Measurements from ENCODE around the gene SLC25A30.
"Not testable (repeated sequence)": the region's sequence is repeated elsewhere in the genome, so short reads cannot be mapped to it uniquely, and the experiment has no call there.

SLC25A30 gene

DNA sequence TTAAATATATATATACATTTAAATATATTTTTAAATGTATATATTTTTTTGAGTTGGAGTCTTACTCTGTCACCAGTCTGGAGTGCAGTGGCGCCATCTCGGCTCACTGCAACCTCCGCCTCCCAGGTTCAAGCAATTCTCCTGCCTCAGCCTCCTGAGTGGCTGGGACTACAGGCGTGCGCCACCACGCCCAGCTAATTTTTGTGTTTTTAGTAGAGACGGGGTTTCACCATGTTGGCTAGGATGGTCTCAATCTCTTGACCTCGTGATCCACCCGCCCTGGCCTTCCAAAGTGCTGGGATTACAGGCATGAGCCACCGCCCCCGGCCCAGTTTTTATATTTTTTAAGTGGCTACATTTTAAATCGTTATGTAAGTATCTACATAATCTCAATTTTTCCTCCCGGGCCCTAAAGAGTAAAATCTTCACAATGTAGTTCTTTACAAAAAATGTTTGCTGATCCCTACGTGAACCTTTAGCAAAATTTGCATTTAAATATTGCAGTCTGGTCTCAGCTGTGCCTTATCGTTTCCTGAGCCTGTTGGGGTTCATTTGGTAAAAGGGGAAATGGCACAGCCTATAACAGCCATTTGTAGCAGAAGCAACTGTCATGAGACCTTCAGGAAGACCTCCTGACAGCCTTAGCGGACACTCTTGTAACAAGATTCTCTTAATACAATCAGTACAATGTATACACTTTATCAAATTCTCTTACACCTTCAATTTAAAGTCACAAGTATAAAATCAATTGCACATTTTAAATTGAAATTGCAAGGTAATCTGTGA is 8.1 kb upstream of the SLC25A30 start:
- not testable (repeated sequence) for DNase-seq

DNA sequence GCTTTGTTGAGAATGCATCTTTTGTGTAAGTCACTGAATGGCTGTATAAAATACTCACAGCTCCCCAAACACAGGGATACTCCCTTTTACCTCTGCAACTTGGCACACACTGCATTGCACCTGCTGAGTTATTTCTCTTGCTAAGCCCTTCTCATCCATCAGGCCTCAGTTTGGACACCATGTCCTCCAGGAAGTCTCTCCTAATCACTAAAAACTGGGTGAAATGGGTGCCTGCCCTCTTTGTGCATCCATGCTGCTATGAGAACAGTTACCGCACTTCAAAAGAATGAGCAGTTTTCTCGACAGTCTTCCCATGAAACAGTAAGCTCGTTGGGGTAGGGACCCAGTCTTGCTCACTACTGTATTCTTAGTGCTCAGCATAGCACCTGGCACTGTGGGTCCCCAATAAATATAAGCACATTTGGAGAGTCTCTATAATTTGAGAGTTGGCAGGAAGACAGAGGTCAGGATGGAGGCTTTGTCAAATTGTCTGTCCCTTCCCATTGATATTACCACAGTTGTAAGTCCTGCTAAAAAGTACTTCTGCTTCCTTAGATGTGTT is 4.6 kb upstream of the SLC25A30 start:
- DNase-seq, result no peak

DNA sequence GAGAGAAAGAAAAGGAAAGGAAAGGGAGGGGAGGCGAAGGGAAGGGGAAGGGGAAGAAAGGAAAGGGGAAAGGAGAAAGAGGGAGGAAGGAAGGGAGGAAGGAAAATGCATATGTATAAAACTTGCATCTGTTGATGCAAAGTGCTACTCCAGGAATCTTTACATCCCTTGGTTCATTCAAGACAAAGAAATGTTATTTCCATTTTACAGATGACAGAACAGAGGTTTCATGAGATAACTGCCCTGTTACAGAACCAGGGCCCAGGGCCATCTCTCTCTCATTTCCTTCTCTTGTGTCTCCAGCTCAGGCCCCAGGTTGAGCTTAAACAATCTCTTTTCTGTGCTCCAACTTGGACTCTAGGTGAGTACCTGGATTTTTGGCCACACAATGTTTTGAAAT is 1.8 kb upstream of the SLC25A30 start:
- DNase-seq, result no peak

DNA sequence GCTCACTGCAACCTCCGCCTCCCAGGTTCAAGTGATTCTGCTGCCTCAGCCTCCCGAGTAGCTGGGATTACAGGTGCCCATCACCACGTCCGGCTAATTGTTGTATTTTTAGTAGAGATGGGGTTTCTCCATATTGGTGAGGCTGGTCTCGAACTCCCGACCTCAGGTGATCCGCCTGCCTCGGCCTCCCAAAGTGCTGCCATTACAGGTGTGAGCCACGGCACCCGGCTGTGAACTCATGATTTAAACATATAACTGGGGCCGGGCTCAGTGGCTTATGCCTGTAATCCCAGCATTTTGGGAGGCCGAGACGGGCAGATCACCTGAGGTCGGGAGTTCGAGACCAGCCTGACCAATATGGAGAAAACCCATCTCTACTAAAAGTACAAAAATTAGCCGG is 1.2 kb upstream of the SLC25A30 start:
- not testable (repeated sequence) for DNase-seq

DNA sequence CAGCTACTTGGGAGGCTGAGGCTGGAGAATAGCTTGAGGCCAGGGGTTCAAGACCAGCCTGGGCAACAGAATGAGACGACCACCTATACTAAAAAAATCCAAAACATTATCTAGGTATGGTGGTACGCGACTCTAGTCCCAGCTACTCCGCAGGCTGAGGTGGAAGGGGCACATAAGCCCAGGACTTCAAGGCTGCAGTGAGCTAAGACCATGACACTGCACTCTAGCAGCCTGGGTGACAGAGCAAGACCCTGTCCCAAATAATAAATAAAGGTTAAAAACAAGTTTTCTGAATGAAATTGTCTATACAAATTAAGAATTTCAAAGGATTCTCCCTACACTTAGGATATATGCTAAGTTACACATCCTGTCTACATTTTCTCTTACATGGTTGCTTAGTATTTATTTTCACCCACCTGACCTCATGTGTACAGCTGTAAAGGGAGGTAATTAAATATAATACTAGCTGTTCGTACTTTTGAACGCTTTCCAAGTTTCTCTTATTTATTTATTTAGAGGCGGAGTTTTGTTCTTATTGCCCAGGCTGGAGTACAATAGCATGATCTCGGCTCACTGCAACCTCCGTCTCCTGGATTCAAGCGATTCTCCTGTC is 1.6 kb downstream of the SLC25A30 start:
- no peak for DNase-seq

DNA sequence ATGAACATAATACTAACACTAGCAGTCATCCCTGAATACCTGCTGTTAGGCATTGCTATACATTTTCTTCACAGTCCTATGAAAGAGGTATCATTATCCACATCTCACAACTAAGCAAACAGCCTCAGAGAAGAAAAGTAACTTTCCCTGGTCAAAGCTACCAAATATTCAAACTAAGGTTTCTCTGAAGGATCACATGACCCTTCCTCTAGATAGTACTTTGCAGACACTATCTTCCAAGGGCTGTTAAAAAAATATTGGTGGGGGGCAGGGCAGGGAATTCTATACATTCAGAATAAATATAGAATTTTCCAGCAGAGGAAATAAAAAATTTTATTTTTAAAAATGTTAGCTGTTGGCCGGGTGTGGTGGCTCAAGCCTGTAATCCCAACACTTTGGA is 3.1 kb downstream of the SLC25A30 start:
- no peak for DNase-seq

DNA sequence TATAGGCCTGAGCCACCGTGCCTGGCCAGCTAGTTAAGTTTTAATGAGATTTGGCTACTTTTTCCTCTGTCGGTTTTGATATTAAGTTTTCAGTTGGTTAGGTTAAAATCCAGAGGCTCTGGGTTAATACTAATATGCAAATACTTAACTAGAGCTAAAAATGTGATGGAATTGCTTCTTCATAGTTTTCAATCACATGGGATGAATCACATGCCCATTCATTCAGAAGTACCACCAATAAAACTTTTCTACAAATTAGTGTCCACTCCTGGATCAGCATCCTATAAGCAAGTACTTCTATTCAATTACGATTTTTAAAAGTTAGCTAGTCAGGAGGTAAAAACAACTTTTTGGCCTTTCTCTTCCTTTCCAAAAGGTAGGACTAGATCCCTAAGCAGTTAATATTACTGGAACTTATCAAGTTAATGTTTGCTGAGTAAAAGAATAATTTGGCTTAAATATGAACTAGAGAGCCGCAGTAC is 4.3 kb downstream of the SLC25A30 start:
- DNase-seq, result no peak

DNA sequence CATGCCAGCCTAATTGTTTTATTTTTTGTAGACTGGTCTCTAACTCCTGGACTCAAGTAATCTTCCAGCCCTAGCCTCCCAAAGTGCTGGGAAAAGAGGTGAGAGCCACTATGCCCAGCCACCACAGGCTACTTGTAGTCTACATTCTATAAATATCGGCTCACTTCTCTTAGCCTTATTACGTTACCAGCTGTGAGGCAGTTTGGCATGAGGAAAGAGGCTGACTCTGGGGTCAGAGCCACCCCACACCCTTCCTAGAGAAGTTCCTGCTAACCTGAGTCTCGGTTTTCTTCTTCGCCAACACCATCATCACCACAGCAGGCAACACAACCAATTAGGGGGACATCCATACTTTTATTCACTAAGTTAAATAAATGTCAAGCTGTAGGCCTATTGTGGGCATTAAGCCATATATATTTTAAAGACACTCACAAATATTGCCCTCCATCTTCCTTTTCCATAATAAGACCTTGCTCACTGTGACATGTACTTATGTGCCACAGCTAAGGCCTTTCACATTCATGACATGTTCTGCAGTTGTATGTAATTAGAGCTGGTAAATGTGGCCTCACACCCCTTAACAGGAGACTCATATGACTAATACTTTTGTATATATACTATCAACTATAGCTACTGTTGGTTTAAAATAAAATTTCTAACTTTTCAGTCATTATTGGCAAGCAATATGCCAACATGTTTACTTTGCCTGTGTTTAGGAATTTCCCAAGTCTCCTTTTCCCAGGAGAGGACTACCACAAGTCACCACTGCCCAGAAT is 5.7 kb downstream of the SLC25A30 start:
- DNase-seq, result no peak

DNA sequence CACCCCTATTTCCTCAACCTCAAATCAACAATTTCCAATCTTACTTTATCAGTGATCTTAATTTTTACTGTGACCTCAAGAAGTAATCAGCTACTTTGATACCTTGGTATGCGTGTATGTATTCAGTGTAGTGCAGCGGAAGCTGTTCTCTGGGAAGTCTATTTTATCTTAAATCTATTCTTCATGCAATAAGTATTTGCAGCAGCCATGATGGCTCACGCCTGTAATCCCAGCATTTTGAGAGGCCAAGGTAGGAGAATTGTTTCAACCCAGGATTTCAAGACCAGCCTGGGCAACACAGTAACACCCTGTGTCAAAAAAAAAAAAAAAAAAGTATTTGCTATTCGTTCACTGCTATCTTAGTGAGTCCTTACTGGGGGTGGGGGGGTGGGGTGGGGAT is 6.5 kb downstream of the SLC25A30 start:
- no peak for DNase-seq

DNA sequence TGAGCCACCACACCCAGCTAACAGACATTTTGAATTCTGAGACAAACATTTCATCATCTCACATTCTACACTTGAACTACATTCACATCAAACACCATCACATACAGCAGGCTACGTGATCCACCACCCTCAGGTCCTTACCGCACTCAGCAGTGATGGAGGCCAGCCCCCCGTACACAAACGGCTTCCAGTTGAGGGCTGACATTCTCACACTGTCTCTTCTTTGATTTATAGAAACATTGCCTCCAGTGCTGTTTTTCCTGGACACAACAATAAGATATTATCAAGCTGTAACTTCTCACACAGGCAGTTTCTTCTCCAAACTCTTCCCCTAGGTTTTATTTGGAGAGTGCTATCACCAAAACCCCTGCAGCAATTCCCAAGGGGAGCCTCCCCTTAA is 7.0 kb downstream of the SLC25A30 start:
- DNase-seq, result no peak

DNA sequence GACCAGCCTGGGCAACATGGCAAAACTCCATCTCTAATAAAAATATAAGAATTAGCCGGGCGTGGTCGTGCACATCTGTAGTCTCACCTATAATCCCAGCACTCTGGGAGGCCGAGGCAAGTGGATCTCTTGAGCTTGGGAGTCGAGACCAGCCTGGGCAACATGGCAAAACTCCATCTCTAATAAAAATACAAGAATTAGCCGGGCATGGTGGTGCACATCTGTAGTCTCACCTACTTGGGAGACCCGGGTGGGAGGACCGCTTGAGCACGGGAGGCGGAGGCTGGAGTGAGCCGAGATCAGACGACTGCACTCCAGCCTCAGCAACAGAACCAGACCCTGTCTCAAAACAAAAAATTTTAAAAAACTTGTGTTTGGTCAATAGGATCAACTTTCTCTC is 7.7 kb downstream of the SLC25A30 start:
- no peak for DNase-seq

DNA sequence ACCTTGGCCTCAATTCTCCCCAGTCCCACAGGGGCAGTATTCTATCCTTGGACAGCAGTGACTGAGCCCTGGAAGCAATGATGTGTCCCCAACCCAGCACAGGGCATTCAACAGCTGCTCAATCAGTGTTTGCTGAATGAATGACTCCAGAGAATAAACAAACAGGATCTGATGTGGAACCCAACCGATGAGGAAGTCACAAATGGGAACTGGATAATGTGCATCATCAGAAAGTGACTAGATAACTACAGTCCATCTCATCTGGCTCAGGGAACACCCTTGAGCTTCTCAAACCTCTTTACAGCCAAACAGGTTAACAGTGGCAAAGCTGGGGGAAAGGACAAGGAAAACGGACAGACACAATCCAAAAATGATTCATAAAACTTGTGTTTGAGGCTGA is 8.2 kb downstream of the SLC25A30 start:
- DNase-seq, result no peak

DNA sequence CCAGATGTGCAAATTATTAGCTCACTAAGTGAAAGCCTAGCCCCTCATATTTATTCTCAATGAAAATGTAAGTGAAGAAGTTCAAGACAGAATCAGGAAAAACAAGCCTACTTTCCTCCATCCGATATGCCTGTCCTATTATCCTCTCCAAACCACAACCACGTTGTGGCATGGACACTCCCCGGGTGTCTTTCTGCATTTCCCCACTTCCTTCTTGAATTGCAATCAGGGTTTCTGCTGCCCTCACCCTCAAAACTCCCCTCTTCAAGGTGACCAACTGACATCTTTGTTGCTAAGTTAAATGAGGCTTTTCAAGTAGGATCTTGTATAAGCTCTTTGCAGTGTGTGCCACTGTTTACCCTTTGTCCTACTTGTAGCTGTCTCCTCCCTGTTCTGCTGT is 11.8 kb downstream of the SLC25A30 start:
- DNase-seq, result no peak

DNA sequence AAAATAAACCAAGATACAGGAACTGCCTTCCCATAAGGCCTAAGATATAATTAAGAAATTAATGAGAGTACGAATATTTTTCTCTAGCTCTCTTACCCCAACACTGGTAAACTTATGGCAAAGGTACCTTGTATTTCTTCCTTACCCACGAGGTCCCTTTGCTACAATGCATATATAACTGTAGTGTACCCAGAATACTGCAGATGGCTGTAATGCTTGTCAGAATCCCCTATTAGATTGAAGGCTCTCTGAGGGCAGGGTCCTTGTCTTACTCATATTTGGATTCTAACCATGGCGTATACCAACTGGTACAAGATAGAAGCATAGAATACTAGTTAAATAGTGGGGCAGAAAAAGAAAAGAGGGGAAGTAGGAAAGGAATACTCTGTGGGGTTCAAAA is 15.1 kb downstream of the SLC25A30 start:
- no peak for DNase-seq

DNA sequence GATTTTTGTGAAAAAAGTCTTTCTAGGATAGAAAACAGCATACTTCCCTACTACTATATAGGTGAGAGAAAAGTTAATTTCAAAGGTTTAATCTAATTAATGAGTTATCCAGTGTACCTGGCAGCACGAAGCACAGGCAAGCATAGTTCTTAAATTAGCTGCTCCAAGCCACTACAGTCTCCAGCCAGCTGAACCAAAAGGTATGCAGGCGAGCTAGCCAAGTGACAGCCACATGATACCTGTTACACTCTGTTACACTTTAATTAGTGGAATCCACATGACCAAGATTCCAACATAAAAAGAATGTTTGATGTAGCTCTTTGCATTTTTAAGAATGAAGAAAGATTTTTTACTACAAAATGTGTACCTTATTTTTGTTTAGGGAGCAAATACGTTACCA is 15.5 kb downstream of the SLC25A30 start:
- DNase-seq, result no peak

DNA sequence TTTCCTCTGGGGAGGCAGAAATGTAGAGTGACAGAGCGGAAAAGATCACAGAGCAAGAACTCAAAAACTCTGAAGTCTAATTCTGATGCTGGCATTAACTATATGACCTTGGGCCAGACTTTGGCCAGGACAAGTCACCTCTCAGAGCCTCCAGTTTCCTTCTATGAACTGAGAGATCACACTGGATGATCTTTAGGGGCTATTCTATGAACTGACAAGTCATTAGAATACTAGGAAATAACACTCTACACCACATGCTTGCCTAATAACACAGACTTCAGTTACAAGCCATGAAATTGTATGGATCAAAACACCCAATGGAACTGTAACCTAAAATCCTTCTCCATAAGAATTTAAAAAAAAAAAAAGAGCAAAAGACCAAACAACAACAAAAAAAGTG is 16.9 kb downstream of the SLC25A30 start:
- DNase-seq, result no peak

DNA sequence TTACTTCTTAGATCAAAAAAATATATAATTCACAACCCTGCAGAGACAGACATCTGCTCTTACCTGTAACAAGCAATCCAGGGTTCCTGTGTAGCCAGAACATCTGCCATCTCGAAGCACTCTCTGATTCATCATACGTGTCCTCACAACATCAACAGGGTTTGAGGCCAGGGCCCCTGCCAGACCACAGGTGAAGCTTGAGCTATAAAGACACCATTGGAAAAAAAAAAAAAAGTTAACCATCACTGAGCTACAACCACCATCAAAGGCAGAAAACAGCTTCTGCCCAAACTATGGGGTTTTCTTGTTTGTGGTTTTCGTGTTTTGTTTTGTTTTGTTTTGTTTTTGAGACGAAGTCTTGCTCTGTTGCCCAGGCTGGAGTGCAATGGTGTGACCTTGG is 19.3 kb downstream of the SLC25A30 start:
- peak in 4 of 5 donors; percentile 23 to 71 (median 30) for DNase-seq

DNA sequence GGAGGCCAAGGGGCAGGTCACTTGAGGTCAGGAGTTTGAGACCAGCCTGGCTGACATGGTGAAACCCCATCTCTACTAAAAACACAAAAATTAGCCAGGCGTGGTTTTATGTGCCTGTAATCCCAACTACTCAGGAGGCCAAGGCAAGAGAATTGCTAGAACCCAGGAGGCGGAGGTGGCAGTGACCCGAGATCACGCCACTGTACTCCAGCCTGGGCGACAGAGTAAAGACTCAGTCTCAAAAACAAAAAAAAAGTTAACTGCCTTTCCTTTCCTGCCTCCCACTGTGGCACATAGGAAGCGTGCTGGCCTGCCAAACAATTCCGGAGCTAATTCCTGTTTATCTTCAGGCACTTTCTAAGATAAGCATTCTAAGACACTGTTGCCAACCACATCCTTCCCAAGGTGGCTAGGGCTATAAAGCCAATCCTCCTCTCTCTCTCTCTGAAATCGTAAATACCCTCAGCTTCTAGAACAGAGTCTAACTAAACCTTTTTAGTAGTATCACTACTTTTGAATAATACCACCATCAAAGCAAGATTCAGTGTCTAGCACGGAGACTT is 21.6 kb downstream of the SLC25A30 start:
- DNase-seq, result no peak

DNA sequence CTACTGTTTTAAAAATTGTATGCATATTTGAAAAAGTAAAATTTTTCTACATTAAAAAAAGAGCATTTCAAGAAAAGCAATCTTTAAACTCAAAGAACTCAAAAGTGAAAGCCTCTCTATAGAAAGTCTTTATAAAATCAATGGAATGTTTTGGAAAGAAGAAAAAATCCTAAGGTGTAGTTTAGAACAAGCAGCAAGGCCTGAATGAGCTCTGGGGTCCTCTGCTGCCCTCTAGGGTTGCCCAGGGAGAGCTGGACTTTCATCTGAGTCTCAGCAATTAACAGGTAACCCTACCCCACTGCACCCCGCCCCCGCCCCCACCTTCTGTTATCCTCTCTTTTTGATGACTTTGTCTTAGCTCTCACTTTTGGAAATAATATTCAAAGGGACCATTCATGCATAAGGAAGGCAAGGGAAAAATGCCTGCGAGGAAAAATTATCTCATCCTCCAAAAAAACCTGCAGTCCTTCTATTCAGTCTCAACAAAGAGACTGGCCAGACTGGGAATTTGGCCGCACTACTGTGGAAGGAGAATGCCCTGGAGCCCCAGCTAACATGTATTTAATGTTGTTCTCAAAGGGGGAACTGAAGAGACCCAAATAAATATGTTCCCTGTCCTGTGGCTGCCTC is 24.1 kb downstream of the SLC25A30 start:
- peak in 2 of 5 donors; percentile 21 to 32 for DNase-seq

DNA sequence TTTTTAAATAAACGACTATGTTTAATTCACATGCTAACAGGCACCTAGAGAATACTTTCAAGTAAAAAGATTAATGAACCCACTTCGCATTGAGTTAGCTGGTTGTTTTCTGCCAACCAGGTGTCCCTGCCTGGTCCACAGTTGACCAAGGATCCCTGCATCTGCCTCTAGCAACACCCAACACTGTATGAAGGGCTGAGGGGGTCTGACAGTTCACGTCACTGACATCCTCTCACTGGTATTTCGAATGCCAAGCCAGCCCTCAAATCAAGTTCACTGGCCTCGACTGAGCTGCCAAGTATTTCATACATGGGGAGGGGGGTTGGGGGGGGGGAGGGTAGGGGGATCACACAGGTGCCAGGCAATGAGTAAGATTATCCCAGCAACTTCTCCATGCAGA is 25.4 kb downstream of the SLC25A30 start:
- DNase-seq, result no peak

DNA sequence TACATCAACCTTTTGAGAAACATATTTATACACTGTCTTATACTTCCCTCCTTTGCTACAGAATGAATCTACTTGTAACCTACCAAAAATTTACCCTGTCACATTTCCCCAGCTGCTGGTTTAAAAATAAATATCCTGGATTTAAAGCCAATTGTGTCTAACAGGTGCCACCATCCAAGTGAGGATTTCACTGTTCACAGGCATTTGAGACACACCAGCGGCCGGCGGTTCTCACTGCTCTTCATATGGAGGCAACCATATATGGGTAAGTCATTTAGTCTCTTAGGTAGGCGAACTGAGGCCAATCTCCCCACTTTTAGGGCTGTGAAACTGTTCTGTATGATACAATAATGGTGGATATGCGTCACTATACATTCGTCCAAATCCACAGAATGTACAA is 26.2 kb downstream of the SLC25A30 start:
- DNase-seq, result no peak

DNA sequence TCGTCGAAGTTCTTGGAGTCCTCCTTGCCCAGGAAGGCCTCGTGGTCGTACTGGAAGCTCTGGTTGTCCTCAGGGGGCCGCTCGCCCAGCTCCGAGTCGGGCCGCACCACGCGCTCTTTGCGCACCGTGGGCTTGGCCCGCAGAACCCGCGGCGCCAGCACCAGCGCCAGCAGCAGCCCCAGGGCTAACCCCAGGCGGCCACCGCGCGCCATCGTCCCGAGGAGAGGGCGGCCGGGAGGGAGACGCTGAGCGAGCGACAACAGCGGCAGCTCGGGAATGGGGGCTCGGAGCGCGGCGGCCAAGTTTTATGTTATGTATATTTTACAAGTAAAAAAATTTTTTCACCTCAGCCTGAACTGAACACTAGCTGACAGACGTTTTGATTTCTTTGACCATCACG is 27.0 kb downstream of the SLC25A30 start:
- DNase-seq, result not testable (repeated sequence)

DNA sequence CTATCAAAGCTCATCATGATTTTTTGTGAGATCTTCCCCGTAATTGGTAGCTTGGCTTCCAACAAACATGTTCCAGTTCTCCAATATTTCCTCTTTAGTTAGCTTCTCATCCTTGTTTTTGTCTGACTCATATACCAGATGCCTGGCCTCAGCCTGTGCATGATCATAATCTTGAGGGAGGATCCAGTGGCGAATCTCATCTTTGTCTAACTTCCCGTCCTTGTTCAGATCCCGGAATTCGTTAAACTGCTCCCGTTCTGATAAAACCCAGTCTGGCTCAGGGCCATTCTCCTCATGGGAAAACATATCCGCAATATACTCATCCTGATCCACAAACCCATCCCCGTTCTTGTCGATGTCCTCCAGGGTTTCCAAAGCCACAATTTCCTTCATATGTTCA is 27.8 kb downstream of the SLC25A30 start:
- DNase-seq, result not testable (repeated sequence)

Data from T-helper 1 cell (primary cell).